Measurements from ENCODE around the gene SLIT1.

SLIT1 gene

DNA sequence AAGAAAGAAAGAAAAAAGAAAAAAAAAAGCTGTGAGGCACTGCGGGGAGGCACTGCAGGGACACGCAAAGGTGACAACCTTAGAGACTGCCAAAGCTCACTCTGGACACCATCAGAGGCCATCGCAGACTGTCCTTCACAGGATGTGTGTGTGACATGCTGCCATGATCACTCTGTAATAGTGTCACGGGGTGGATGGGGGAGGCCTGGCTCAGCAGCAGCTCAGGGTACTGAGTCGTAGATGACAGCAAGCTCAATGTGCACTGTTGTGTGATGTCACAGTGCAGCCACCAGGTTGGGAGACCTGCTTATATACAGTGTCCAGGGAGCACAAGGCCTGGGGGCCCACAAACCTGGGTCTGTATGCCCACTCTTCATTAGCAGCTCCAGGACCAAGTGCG, 83.3 kb downstream of the SLIT1 start:
- H3K27ac ChIP-seq (ENCODE audit: low read length): no peak overlapping the region
- H3K4me1 ChIP-seq (ENCODE audit: control insufficient read depth, low read depth, low read length): peaks cover 16% of the 10 kb centered on the region
- H3K4me3 ChIP-seq (ENCODE audit: low read length): no peak overlapping the region
- H3K27me3 ChIP-seq (ENCODE audit: control insufficient read depth, insufficient read depth, low read length): no peaks in the 10 kb centered on the region
- H3K9ac ChIP-seq (ENCODE audit: low read length): no peak overlapping the region
- no peaks in the 10 kb centered on the region for H3K36me3 ChIP-seq (ENCODE audit: control insufficient read depth, low read depth, low read length)
- H3K9me3 ChIP-seq (ENCODE audit: control insufficient read depth, low read depth, low read length): no peaks in the 10 kb centered on the region

DNA sequence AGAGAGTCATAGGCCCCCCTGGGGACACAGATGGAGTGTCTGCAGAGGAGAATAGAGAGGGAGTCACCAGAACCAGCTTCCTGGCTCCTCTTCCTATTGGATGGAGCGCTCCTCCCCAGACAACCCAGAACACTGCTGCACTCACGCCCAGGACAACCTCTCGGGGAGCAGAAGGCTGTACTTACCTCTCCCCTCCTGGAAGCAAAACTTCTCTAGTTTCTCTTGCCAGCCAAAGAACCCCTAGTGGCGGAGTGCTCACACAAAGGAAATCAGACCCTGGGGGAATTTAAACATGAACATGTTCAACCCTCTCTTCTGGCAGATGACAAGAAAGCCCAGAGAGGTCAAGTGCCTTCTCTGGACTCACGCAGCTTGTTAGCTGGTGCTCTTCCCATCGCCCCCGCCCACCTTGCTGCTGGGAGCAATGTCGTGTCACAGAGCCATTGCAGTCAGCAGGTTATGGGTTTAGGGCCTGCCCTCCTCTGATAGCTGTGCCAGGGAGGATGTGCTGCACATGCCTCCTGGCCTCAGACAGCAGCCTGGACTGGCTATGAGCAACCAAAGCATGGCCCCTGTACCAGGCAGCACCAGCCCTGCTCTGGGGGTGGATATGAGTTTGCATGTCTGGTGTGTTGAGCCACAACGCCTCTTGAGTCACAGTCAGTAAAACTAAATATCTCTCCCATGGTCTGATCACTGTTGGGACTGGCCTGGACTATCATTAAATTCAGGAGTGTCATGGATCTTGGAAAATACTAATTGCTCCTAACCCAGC, 84.4 kb downstream of the SLIT1 start:
- Histone ChIP-seq H3K4me1 (ENCODE audit: control insufficient read depth, low read depth, low read length) (peaks cover 16% of the 10 kb centered on the region), H3K27ac (ENCODE audit: low read length) (no peak overlapping the region)

DNA sequence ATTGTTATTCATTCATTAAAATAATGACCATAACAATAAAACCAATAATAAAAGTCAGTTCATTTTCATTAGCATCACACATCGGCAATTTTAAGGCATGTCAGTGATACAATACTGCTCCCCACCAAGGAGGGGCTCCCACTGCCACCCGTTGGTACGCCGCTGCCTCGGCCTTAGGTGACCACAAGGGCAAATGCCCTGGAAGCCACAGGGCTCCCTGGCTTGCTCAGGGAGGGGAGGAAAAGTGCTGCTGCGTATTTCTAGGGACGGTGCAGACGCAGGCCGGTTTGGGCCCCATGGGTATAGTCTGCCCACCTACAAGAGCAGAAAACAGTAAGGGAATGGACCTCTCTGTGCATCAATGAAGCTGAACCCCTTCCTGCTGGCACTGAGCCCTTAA, 85.1 kb downstream of the SLIT1 start:
- Histone ChIP-seq H3K4me3 (ENCODE audit: low read length) (no peak overlapping the region), H3K9me3 (ENCODE audit: control insufficient read depth, low read depth, low read length) (no peaks in the 10 kb centered on the region), H3K4me1 (ENCODE audit: control insufficient read depth, low read depth, low read length) (peaks cover 16% of the 10 kb centered on the region), H3K27ac (ENCODE audit: low read length) (no peak overlapping the region), H3K36me3 (ENCODE audit: control insufficient read depth, low read depth, low read length) (no peaks in the 10 kb centered on the region), H3K27me3 (ENCODE audit: control insufficient read depth, insufficient read depth, low read length) (no peaks in the 10 kb centered on the region), H3K9ac (ENCODE audit: low read length) (no peak overlapping the region)

More for the DNA sequence above, 84.4 kb downstream of the SLIT1 start:
- Histone ChIP-seq H3K4me3 (ENCODE audit: low read length) (no peak overlapping the region), H3K9me3 (ENCODE audit: control insufficient read depth, low read depth, low read length) (no peaks in the 10 kb centered on the region), H3K27me3 (ENCODE audit: control insufficient read depth, insufficient read depth, low read length) (no peaks in the 10 kb centered on the region), H3K36me3 (ENCODE audit: control insufficient read depth, low read depth, low read length) (no peaks in the 10 kb centered on the region), H3K9ac (ENCODE audit: low read length) (no peak overlapping the region)

DNA sequence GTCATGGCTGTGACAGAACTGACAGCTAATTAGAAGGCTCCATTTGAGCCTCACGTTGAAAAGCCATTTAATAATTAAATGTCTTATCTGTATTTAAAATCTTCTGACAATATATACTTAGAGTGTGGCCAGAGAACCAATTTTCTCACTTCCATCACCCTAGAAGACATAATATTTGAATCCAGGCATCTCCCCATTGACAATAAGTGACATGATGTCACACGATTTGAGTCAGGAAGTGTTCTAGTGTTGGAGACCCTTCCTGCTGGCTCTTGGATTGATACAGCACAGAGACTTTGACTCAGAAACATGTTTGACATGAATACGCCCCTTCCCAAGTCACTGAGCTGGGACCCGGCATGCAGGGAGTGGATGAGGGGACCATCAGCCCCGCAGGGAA, 85.9 kb downstream of the SLIT1 start:
- Histone ChIP-seq H3K9ac (ENCODE audit: low read length) (no peak overlapping the region), H3K4me3 (ENCODE audit: low read length) (no peak overlapping the region), H3K9me3 (ENCODE audit: control insufficient read depth, low read depth, low read length) (no peaks in the 10 kb centered on the region), H3K27ac (ENCODE audit: low read length) (no peak overlapping the region), H3K27me3 (ENCODE audit: control insufficient read depth, insufficient read depth, low read length) (no peaks in the 10 kb centered on the region), H3K4me1 (ENCODE audit: control insufficient read depth, low read depth, low read length) (peaks cover 16% of the 10 kb centered on the region), H3K36me3 (ENCODE audit: control insufficient read depth, low read depth, low read length) (no peaks in the 10 kb centered on the region)

DNA sequence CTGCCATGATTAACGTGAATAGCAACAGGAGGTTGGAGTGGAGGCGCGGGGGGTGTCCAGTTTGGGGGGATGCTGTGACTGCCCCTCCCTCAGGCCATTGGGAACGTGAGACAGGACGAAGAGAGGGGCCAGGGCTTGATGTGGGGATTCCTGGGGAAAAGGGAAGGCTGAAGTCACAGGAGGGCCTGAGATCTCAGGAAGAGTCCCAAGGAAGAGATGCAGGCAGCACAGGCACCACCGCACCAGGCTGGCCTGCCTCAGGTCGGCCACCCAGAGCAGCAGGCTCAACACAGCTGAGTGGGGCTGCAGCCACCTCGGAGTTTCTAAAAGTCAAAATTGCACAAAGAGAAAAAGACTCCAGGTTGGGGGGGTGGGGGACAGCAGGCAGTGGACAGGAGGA, 86.7 kb downstream of the SLIT1 start:
- H3K27ac ChIP-seq (ENCODE audit: low read length): no peak overlapping the region

DNA sequence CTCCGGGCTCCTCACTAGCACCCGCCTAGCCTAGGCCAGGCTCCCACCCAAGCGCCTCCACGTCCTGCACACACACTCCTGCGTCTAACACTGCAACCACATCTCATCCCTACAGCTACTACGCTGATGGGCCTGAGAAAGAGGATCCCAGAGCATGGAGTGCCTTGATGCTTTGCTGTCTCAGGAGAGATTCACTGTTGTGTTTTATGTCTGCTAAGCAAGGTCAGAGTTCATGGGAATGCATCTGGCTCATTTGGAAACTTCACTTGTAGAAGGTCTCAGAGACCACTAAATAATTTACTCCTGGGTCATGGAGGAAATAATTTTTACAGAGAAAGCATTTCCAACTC, 88.7 kb downstream of the SLIT1 start:
- Histone ChIP-seq H3K27me3 (ENCODE audit: control insufficient read depth, insufficient read depth, low read length) (no peaks in the 10 kb centered on the region), H3K27ac (ENCODE audit: low read length) (no peak overlapping the region), H3K4me1 (ENCODE audit: control insufficient read depth, low read depth, low read length) (peaks cover 5% of the 10 kb centered on the region), H3K36me3 (ENCODE audit: control insufficient read depth, low read depth, low read length) (no peaks in the 10 kb centered on the region), H3K9me3 (ENCODE audit: control insufficient read depth, low read depth, low read length) (no peaks in the 10 kb centered on the region), H3K9ac (ENCODE audit: low read length) (no peak overlapping the region), H3K4me3 (ENCODE audit: low read length) (no peak overlapping the region)

More for the DNA sequence above, 86.7 kb downstream of the SLIT1 start:
- no peaks in the 10 kb centered on the region for H3K36me3 ChIP-seq (ENCODE audit: control insufficient read depth, low read depth, low read length)
- no peaks in the 10 kb centered on the region for H3K27me3 ChIP-seq (ENCODE audit: control insufficient read depth, insufficient read depth, low read length)
- no peaks in the 10 kb centered on the region for H3K9me3 ChIP-seq (ENCODE audit: control insufficient read depth, low read depth, low read length)
- peaks cover 16% of the 10 kb centered on the region for H3K4me1 ChIP-seq (ENCODE audit: control insufficient read depth, low read depth, low read length)
- no peak overlapping the region for H3K4me3 ChIP-seq (ENCODE audit: low read length)
- H3K9ac ChIP-seq (ENCODE audit: low read length): no peak overlapping the region

DNA sequence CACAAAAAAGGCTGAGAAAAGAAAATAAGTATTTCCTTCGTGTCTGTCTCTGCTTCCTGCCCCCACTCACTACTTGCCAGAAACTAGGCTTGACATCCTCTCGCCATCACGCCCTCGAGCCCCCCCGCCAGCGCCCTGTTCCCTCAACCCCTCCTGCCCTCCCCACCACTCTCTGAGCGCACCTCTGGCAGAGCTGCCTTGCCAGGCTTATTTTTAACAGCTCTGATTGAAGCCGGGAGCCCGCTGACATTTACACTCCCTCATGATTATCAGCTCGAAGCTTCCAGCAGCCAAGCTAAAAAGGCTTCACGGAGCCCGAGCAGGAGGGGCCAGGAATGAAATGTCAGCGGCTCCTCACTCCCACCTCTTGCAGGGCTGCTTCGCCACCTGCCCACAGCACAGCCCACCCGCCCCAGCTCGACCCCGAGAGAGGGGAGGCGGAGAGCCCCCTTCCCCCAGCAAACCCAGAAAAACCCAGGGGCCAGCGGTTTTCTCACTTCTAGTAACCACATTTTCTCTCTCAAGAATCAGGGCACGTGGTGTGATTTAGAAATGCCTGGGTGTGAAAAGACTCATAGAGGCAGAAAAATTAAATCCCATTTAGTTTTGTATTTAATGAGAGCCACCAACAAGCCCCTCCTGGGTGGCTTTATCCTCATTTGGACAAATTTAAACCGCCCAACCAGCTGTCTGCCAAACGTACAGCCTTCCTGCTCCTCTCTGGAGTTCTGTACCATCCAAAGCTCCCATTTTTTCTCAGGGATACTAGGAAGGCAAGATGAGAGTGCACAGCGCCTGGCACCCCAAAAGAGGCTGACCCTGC, 89.3 kb downstream of the SLIT1 start:
- Histone ChIP-seq H3K9ac (ENCODE audit: low read length) (no peak overlapping the region), H3K4me3 (ENCODE audit: low read length) (no peak overlapping the region), H3K27me3 (ENCODE audit: control insufficient read depth, insufficient read depth, low read length) (no peaks in the 10 kb centered on the region), H3K36me3 (ENCODE audit: control insufficient read depth, low read depth, low read length) (no peaks in the 10 kb centered on the region), H3K27ac (ENCODE audit: low read length) (no peak overlapping the region), H3K9me3 (ENCODE audit: control insufficient read depth, low read depth, low read length) (no peaks in the 10 kb centered on the region), H3K4me1 (ENCODE audit: control insufficient read depth, low read depth, low read length) (peaks cover 5% of the 10 kb centered on the region)

DNA sequence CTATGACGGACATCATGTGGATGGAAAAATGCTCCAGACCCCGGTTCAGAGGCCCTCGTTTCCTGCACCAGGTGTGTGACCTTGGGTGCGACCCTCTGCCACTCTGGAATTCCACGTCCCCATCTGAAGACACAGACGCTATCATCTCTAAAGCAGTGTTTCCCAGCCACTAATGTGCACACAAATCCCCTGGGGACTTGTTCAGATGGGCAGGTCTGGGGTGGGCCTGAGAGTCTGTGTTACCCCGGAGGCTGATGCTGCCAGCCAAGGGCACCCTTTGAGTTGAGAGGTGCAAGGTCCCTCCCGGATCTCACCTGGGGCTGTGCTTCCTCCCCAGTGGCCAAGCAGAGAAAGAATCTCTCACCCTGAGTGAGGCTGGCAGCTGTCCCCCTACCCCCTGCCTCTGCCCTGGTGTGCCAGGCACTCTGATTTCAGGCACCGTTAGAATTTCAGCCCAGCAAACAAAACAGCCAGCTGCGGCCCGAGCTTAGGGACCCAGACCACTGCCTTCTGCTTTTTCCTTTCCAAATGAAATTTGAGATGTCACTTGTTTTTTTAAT, 90.0 kb downstream of the SLIT1 start:
- peaks cover under 1% of the 10 kb centered on the region for H3K4me1 ChIP-seq (ENCODE audit: control insufficient read depth, low read depth, low read length)
- no peaks in the 10 kb centered on the region for H3K27me3 ChIP-seq (ENCODE audit: control insufficient read depth, insufficient read depth, low read length)
- no peak overlapping the region for H3K9ac ChIP-seq (ENCODE audit: low read length)
- H3K27ac ChIP-seq (ENCODE audit: low read length): no peak overlapping the region
- no peak overlapping the region for H3K4me3 ChIP-seq (ENCODE audit: low read length)
- H3K36me3 ChIP-seq (ENCODE audit: control insufficient read depth, low read depth, low read length): no peaks in the 10 kb centered on the region
- H3K9me3 ChIP-seq (ENCODE audit: control insufficient read depth, low read depth, low read length): no peaks in the 10 kb centered on the region

DNA sequence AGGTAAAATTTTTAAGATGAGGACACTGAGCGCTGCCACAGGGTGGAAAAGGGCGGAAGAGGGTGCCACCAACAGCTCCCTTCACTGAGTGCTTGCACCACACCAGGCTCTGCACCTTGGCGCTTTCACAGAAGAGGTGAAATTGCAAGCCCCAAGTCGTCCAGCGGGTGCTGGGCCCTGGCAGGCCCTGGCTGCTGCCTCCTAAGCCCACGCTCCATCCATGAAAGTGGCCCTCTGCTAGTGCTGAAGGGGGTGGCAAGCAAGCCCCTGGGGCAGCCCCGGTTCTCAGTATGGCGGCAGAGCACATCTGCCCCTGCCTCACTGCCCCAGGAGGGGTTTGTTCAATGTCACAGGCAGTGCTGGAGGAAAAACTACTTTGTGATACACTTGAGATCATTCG, 95.1 kb downstream of the SLIT1 start:
- Histone ChIP-seq H3K4me1 (ENCODE audit: control insufficient read depth, low read depth, low read length) (no peaks in the 10 kb centered on the region), H3K9me3 (ENCODE audit: control insufficient read depth, low read depth, low read length) (no peaks in the 10 kb centered on the region), H3K4me3 (ENCODE audit: low read length) (no peak overlapping the region), H3K9ac (ENCODE audit: low read length) (no peak overlapping the region), H3K36me3 (ENCODE audit: control insufficient read depth, low read depth, low read length) (no peaks in the 10 kb centered on the region), H3K27ac (ENCODE audit: low read length) (no peak overlapping the region), H3K27me3 (ENCODE audit: control insufficient read depth, insufficient read depth, low read length) (no peaks in the 10 kb centered on the region)

DNA sequence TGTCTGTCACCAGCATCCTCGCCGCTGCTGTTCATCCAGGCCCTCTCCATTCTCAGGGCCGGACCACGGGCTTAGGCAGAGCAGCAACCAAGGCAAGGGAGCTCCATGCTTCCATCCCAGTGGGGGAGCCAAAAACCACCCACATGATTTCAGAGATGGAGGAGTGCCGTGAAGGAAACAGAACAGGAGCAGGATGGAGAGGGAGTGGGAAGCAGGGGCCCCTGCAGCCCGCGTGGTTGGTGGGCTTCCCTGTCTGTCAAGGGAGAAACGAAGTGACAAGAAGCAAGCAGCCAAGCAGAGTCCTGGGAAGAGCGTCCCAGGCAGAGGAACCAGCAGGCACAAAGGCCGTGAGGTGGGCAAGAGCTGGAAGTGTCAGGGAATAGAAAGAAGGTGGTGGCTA, 95.7 kb downstream of the SLIT1 start:
- no peaks in the 10 kb centered on the region for H3K36me3 ChIP-seq (ENCODE audit: control insufficient read depth, low read depth, low read length)
- H3K9ac ChIP-seq (ENCODE audit: low read length): no peak overlapping the region
- H3K4me3 ChIP-seq (ENCODE audit: low read length): no peak overlapping the region
- no peak overlapping the region for H3K27ac ChIP-seq (ENCODE audit: low read length)
- no peaks in the 10 kb centered on the region for H3K27me3 ChIP-seq (ENCODE audit: control insufficient read depth, insufficient read depth, low read length)
- H3K4me1 ChIP-seq (ENCODE audit: control insufficient read depth, low read depth, low read length): no peaks in the 10 kb centered on the region
- H3K9me3 ChIP-seq (ENCODE audit: control insufficient read depth, low read depth, low read length): no peaks in the 10 kb centered on the region

DNA sequence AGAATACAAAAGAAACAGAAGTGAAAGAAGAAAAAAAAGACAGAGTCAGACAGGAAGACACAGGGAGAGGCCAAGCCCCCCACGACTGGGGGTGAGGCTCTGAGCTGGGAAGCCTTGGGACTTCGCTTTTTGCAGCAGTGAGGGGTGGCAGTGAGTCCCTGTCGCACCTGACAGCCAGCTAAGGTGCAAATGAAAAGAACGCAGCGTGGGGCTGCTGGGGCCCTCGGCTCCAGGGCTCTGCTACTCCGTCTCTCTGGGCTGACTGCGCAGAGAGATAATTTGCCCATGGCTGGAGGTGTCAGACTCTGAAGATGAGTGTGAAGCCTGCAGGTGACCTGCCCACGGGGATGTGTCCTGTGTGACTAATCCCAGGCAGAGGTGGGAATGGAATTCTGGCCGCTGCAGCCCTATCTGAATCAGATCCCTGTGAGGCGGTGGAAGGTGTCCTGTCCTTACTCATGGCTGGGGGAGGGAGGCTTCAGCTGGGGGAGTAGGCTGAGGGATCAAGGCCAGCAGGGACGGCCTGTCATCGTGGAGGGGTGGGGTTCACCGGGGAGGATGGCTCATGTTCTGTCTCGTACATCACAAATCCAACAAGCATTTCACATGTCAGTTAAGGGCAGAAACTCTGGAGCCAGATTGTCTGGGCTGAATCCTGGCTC, 96.4 kb downstream of the SLIT1 start:
- no peak overlapping the region for H3K9ac ChIP-seq (ENCODE audit: low read length)
- no peaks in the 10 kb centered on the region for H3K9me3 ChIP-seq (ENCODE audit: control insufficient read depth, low read depth, low read length)
- H3K27ac ChIP-seq (ENCODE audit: low read length): no peak overlapping the region
- no peaks in the 10 kb centered on the region for H3K36me3 ChIP-seq (ENCODE audit: control insufficient read depth, low read depth, low read length)
- no peaks in the 10 kb centered on the region for H3K27me3 ChIP-seq (ENCODE audit: control insufficient read depth, insufficient read depth, low read length)
- H3K4me1 ChIP-seq (ENCODE audit: control insufficient read depth, low read depth, low read length): no peaks in the 10 kb centered on the region
- no peak overlapping the region for H3K4me3 ChIP-seq (ENCODE audit: low read length)

Measured in iPS-18a (cell line).